ENCODE results near the gene RIOX2. TPM values are rescaled to one million over a fixed set of nuclear protein-coding genes. Genes with fewer than 3 reads are reported as not detected.
A peak's percentile ranks its signal among the peaks of the same experiment; 100 is the strongest.

RIOX2 gene
- total RNA-seq, 1 donor from 2014 or later, result 63.2 TPM

DNA sequence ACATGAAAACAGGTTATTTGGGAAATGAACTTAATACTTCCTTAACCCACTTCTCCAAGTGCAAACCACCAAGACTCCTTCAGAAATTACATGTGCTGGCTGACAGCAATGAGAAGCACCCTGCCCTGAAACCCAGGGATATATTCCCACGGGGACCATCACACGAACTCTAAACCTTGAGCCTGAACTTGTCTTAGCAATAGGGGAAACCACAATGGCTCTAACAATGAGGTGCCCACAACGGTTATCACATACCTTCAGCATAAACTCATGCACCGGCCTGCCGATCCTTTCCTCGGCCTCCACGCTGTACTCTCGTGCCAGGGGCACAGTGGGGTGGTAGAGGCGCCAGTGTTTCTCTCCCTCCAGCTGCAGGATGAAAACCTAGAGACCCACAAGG is 13.4 kb downstream of the RIOX2 start:
- intact Hi-C loops (cut with micrococcal nuclease), result no loop called here
- Mint-ChIP-seq H3K36me3 (ENCODE audit: low read depth) (peaks cover 72% of the 10 kb centered on the region), H3K4me3 (ENCODE audit: low read depth) (no peak overlapping the region), H3K27me3 (ENCODE audit: low read depth) (no peaks in the 10 kb centered on the region), H3K27ac (no peak overlapping the region), H3K9me3 (no peaks in the 10 kb centered on the region), H3K4me1 (ENCODE audit: low read depth) (peaks cover 15% of the 10 kb centered on the region)
- DNase-seq (ENCODE audit: low spot score), result no peak

DNA sequence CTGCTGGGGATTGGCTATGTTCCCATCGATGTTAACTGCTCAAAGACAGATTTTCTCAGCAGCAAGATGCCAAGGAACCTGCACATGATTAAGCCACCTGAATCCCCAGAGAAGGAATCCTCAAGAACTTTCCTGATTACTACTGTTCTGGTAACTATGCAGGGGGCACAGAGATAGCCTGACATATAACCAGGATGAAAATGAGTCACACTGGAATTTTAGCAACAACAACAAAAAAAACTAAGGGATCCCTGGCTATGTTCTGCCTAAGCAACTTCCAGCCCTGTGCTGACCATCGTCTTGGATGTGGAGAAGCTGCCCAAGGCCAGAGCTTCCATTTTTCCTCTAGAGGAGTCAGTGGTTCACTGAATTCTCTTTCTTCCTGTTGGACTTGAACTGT is 13.8 kb downstream of the RIOX2 start:
- H3K36me3 Mint-ChIP-seq (ENCODE audit: low read depth), result peaks cover 70% of the 10 kb centered on the region

DNA sequence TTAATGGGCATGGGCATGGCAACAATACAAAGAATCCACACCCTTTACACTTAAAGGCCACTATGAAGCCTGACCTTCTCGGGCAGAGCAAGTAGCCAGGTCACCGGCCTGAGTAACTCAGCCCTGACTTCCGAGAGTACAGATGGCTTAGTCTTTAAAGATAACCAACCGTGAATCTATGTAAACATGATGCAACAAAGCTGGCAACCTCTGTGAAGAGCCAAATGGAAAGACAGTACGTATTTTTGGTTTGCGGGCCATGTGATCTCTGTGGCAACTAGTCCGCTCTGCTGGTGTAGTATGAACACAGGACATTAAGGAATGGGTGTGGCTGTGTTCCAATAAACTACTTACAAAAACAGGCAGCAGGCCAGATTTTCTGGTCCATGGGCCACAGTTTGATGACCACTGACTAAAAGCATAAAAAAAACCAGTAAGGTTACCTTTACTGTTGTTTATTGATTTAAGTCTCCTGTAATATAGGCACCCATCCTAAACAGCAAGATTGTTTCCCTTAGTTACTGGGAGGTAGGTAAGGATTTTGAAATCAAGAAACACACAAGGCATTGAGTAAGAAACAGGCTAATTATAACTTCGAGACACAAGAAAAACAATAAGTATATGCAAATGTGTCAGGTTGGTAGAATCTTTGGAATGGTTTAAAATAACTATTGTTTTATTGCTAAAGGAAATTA is 14.5 kb downstream of the RIOX2 start:
- Mint-ChIP-seq H3K27ac (no peak overlapping the region), H3K36me3 (ENCODE audit: low read depth) (peaks cover 75% of the 10 kb centered on the region), H3K4me3 (ENCODE audit: low read depth) (no peak overlapping the region), H3K27me3 (ENCODE audit: low read depth) (no peaks in the 10 kb centered on the region), H3K4me1 (ENCODE audit: low read depth) (peaks cover 10% of the 10 kb centered on the region), H3K9me3 (no peaks in the 10 kb centered on the region)
- no peak for DNase-seq (ENCODE audit: low spot score)
- intact Hi-C loops (cut with micrococcal nuclease), result no loop called here

More for the DNA sequence above, 13.8 kb downstream of the RIOX2 start:
- no peak for DNase-seq (ENCODE audit: low spot score)
- Mint-ChIP-seq H3K27ac (no peak overlapping the region), H3K4me1 (ENCODE audit: low read depth) (peaks cover 11% of the 10 kb centered on the region), H3K27me3 (ENCODE audit: low read depth) (no peaks in the 10 kb centered on the region), H3K9me3 (no peaks in the 10 kb centered on the region), H3K4me3 (ENCODE audit: low read depth) (no peak overlapping the region)
- intact Hi-C loops (cut with micrococcal nuclease), result no loop called here

DNA sequence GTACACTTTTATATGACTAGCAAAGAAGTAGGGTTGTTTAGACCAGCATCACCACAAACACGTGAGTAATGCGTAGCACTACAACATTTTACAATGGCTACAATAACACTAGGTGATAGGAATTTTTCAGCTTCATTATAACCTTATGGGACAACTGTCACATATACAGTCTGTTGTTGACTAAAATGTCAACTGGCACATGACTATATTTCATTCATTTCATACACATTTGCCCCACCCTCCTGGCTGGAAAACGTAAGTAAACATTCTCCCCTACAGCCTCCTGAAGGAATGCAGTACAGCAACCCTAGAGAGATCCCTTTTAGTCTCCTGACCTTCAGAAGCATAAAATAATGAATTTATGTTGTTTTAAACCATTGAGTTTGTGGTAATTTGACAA is 16.2 kb downstream of the RIOX2 start:
- intact Hi-C loops (cut with micrococcal nuclease), result no loop called here
- Mint-ChIP-seq H3K4me1 (ENCODE audit: low read depth) (peaks cover under 1% of the 10 kb centered on the region), H3K27ac (no peak overlapping the region), H3K27me3 (ENCODE audit: low read depth) (no peaks in the 10 kb centered on the region), H3K4me3 (ENCODE audit: low read depth) (no peak overlapping the region), H3K9me3 (no peaks in the 10 kb centered on the region), H3K36me3 (ENCODE audit: low read depth) (peaks cover 74% of the 10 kb centered on the region)
- no peak for DNase-seq (ENCODE audit: low spot score)

DNA sequence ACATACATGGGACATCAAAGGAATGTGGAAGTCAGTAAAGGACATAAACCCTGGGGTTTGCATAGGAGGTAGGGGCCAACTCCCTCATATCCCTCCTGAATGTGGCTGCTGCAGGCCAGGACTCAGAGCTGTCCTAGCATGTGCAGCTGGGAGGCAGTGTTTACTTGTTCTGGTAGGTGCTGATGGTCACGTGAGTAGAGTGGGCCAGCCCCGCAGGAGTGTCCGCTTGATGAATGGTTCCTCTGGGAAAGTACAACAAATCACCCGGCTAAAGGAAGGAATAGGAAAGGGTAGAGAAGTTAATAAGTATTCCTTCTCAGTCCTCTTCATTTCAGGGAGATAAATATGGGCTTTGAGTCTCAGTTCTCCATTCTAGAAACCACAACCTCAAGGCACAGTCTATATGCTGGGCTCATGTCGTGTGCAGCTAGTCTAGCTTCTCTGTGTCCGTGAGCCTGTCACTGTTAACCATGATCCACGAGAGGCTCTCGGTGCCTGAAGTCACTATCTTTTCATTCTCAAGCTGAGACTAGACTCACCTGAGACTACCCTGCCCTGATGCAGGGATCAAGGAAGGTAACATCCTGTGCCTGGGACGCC is 17.9 kb downstream of the RIOX2 start:
- Mint-ChIP-seq H3K36me3 (ENCODE audit: low read depth) (peaks cover 79% of the 10 kb centered on the region), H3K9me3 (no peaks in the 10 kb centered on the region), H3K4me1 (ENCODE audit: low read depth) (no peaks in the 10 kb centered on the region), H3K4me3 (ENCODE audit: low read depth) (no peak overlapping the region), H3K27ac (no peak overlapping the region), H3K27me3 (ENCODE audit: low read depth) (no peaks in the 10 kb centered on the region)
- no peak for DNase-seq (ENCODE audit: low spot score)
- intact Hi-C loops (cut with micrococcal nuclease), result no loop called here

DNA sequence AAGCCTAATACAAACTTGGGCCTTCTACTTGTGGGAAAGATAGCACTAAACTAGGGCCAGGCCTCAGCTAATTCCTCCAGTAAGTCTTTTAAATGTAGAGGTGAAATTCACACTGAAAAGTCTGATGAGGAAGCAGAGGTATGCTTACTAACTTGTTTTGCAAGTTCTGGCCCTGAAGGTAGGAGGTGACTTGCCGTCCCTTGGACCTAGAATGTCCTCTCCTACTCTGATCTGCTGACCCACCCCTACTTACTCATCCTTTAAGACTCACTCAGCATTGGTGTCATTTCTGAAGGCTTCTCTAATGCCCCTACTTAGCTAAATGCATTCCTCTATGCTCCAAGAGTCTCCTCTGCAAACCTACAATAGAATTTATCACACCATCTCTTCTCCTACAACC is 19.4 kb downstream of the RIOX2 start:
- no peak overlapping the region for H3K27ac Mint-ChIP-seq
- no peak overlapping the region for H3K4me3 Mint-ChIP-seq (ENCODE audit: low read depth)
- intact Hi-C loops (cut with micrococcal nuclease), result no loop called here
- no peak for DNase-seq (ENCODE audit: low spot score)
- H3K4me1 Mint-ChIP-seq (ENCODE audit: low read depth), result no peaks in the 10 kb centered on the region
- H3K9me3 Mint-ChIP-seq, result no peaks in the 10 kb centered on the region
- no peaks in the 10 kb centered on the region for H3K27me3 Mint-ChIP-seq (ENCODE audit: low read depth)
- H3K36me3 Mint-ChIP-seq (ENCODE audit: low read depth), result peaks cover 83% of the 10 kb centered on the region

DNA sequence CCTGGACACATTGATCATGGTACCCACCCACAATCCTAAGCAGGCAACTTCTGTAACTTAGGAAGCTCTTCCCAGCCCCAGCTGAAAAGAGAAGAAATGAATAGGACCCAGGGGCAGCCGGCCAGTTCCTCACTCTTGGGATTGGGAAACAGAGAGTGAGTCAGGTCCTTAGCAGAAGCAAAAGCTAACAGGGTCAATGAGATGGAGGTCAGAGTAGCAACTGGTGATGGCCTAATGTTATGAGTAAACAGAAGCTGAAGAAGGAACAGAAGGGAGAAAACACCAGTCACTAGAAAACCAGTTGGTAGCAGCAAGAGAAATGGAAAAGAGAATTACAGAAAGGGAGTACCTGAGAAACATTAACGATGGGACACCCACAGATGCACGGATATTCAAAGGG is 20.0 kb downstream of the RIOX2 start:
- Mint-ChIP-seq H3K27me3 (ENCODE audit: low read depth) (no peaks in the 10 kb centered on the region), H3K36me3 (ENCODE audit: low read depth) (peaks cover 82% of the 10 kb centered on the region), H3K4me3 (ENCODE audit: low read depth) (no peak overlapping the region), H3K4me1 (ENCODE audit: low read depth) (no peaks in the 10 kb centered on the region), H3K27ac (no peak overlapping the region), H3K9me3 (no peaks in the 10 kb centered on the region)
- intact Hi-C loops (cut with micrococcal nuclease), result no loop called here
- no peak for DNase-seq (ENCODE audit: low spot score)

DNA sequence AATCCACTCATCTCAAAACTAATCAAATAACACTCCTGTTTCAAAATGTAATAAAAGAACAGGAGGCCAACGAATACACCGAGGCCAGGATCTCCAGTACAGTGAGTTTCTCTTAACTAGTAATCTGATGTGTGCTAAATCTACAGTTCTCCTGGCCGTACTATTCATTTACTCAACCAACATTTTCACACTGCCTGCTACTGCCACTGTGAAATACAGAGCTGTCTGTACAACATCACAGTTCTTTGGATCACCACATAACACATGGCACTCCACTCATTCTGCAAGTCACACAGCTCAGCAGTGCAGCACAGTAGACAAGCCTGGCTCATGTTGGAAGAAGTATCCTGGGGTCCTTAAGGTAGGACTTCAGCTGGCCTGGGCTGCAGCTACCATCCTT is 21.9 kb downstream of the RIOX2 start:
- intact Hi-C loops (cut with micrococcal nuclease), result no loop called here
- H3K27me3 Mint-ChIP-seq (ENCODE audit: low read depth), result no peaks in the 10 kb centered on the region
- no peaks in the 10 kb centered on the region for H3K4me1 Mint-ChIP-seq (ENCODE audit: low read depth)
- H3K27ac Mint-ChIP-seq, result no peak overlapping the region
- no peak overlapping the region for H3K4me3 Mint-ChIP-seq (ENCODE audit: low read depth)
- no peak for DNase-seq (ENCODE audit: low spot score)
- no peaks in the 10 kb centered on the region for H3K9me3 Mint-ChIP-seq
- peaks cover 89% of the 10 kb centered on the region for H3K36me3 Mint-ChIP-seq (ENCODE audit: low read depth)

DNA sequence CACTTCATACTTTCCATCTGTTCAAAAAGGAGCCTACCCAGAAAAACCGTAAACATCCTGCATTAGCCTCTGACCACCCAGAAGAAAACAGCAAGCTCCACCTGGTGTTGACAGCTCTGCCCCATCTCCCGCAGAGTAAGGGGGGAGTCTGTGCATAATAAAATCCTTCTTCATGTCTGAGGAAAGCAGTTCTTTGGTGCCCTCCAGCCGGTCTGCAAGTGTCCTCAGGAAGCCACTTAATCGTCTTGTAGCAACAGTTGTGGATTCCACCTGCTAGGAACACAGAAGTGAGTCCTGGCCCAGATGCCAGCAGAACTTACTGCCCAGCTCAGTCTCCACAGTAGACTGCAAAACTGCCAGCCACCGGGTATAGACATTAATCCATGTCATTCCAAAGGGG is 22.5 kb downstream of the RIOX2 start:
- no peaks in the 10 kb centered on the region for H3K27me3 Mint-ChIP-seq (ENCODE audit: low read depth)
- no peak for DNase-seq (ENCODE audit: low spot score)
- no peaks in the 10 kb centered on the region for H3K9me3 Mint-ChIP-seq
- H3K4me3 Mint-ChIP-seq (ENCODE audit: low read depth), result no peak overlapping the region
- H3K4me1 Mint-ChIP-seq (ENCODE audit: low read depth), result no peaks in the 10 kb centered on the region
- intact Hi-C loops (cut with micrococcal nuclease), result no loop called here
- H3K27ac Mint-ChIP-seq, result no peak overlapping the region
- peaks cover 83% of the 10 kb centered on the region for H3K36me3 Mint-ChIP-seq (ENCODE audit: low read depth)

DNA sequence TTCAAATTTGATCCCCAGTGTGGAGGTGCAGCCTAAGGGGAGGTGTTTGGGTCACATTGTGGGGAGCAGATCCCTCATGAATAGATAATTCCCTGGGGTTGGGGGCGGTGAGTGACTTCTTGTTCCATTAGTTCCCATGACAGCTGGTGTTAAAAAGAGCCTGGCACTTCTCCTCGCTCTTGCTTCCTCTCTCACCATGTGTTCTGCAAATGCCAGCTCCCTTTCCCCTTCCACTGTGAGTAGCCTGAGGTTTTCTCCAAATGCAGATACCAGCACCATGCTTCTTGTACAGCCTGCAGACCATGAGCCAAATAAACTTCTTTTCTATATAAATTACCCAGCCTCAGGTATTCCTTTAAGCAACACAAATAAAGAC is 23.1 kb downstream of the RIOX2 start:
- DNase-seq (ENCODE audit: low spot score), result no peak
- Mint-ChIP-seq H3K4me3 (ENCODE audit: low read depth) (no peak overlapping the region), H3K27ac (peak overlapping the region; percentile 31), H3K36me3 (ENCODE audit: low read depth) (peaks cover 83% of the 10 kb centered on the region), H3K27me3 (ENCODE audit: low read depth) (no peaks in the 10 kb centered on the region), H3K4me1 (ENCODE audit: low read depth) (no peaks in the 10 kb centered on the region), H3K9me3 (no peaks in the 10 kb centered on the region)
- intact Hi-C loops (cut with micrococcal nuclease), result no loop called here

DNA sequence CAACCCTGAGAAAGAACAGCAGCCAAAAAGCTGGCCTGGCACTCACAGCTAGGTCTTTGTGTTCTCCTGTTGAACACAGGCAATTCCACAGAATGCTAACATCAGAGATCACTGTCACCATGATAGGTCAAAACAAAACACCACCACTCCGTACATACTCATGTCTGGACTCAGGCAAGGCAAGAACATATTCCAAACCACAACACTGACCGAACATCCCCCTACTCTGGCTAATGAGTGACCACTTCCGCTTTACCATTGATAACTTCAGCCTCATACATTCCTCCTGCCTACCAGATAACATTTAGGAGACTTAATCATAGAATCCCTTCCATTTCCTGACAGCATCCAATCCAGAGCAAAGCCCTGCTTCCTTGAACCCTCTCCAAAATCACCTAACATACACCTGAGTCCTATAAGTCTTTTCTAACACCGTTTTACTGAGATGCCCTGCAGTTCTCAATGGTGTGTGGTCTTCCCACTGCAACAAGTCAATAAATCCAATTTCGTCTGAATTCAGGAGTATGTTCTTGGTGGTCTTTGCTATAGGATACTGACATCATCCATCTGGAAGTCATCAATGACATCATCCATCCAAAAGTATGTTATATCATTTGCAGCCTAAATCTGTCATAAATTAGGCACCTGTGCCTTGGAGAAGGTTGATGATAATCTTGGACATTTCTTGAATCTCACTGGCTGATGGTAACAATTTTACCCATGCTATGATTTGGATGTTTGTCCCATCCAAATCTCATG is 23.7 kb downstream of the RIOX2 start:
- no peaks in the 10 kb centered on the region for H3K27me3 Mint-ChIP-seq (ENCODE audit: low read depth)
- no peaks in the 10 kb centered on the region for H3K9me3 Mint-ChIP-seq
- no peak for DNase-seq (ENCODE audit: low spot score)
- peaks cover 84% of the 10 kb centered on the region for H3K36me3 Mint-ChIP-seq (ENCODE audit: low read depth)
- no peak overlapping the region for H3K27ac Mint-ChIP-seq
- H3K4me3 Mint-ChIP-seq (ENCODE audit: low read depth), result no peak overlapping the region
- intact Hi-C loops (cut with micrococcal nuclease), result no loop called here
- no peaks in the 10 kb centered on the region for H3K4me1 Mint-ChIP-seq (ENCODE audit: low read depth)

DNA sequence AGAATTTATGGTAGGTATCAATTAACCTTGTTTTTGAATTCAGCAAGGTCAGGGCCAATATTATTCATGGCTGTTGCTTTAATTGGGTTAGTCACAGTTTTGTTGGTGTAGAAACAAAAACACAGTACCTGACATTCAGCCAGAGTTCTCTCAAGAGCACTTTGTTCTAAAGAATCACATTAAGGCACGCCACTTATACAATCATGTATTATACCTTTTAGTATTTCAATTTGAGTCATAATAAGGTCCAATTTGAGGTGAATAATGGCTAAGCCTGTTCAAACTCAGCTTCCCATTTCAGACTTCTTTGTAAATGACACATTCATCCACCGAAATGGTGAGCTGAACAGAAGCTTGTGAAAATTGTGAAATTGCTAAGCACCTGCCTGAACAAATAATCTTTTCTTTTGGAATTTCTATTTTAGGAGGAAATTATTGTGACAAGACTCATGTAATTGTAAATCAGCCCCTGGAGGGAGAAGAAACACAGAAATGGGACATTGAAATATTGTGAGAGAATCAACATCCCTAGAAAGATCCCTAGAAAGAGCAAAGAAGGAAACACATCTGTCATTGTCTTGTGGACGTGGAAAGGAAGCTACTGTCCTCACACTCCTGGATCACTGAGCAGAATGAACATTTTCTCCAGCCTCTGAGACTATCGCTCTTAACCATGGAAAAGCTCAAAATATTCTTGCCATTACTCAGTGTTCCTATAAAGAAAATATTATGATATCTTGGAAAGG is 29.3 kb downstream of the RIOX2 start:
- Mint-ChIP-seq H3K27ac (peak overlapping the region; percentile 43), H3K36me3 (ENCODE audit: low read depth) (peaks cover 58% of the 10 kb centered on the region), H3K4me3 (ENCODE audit: low read depth) (no peak overlapping the region), H3K9me3 (no peaks in the 10 kb centered on the region), H3K4me1 (ENCODE audit: low read depth) (peaks cover 6% of the 10 kb centered on the region), H3K27me3 (ENCODE audit: low read depth) (no peaks in the 10 kb centered on the region)
- no peak for DNase-seq (ENCODE audit: low spot score)
- intact Hi-C loops (cut with micrococcal nuclease), result loop anchor here (1.0 kb wide), 1 partner anchor 150 kb away; no protein-coding TSS in a partner anchor

Data from activated T-helper 2 cell treated with anti-CD3 and anti-CD28 coated beads, Interferon-gamma antibody, Interleukin-2, Interleukin-4, amounts not matched to agents 10 μg/mL and 5 μg/mL and 100 μg/mL, durations not matched to agents 14 hours and 24 hours and 36 hours (primary cell).